Fibroblast of gingiva (primary cell): Measurements from ENCODE around the gene MALRD1.

Source experiments
- DNase-seq: peaks from one replicate; pipeline ENCODE4 v3.0.0-alpha.2; 2011; ENCODE audit warnings: low read depth

The MALRD1 gene

GRCh38 chr10:19231034-19231433 is 182.4 kb downstream of the MALRD1 start:
- DNase-seq = no peak

- DNase-seq = no peak
These were observed 197.5 kb downstream of the MALRD1 start for GRCh38 chr10:19245889-19246752.

- no peak for DNase-seq
These were observed 199.2 kb downstream of the MALRD1 start for GRCh38 chr10:19247843-19248242.

- no peak for DNase-seq
These were observed 201.9 kb downstream of the MALRD1 start for GRCh38 chr10:19250546-19250945.

GRCh38 chr10:19252531-19252930 is 203.9 kb downstream of the MALRD1 start:
- DNase-seq = no peak

GRCh38 chr10:19256331-19256730 is 207.7 kb downstream of the MALRD1 start:
- no peak for DNase-seq

GRCh38 chr10:19263262-19263661 is 214.7 kb downstream of the MALRD1 start:
- no peak for DNase-seq

GRCh38 chr10:19283285-19283684 is 234.7 kb downstream of the MALRD1 start:
- DNase-seq = no peak

- DNase-seq = no peak
These were observed 235.2 kb downstream of the MALRD1 start for GRCh38 chr10:19283786-19284185.

GRCh38 chr10:19290770-19291169 is 242.2 kb downstream of the MALRD1 start:
- DNase-seq = no peak

GRCh38 chr10:19294233-19294632 is 245.6 kb downstream of the MALRD1 start:
- DNase-seq = no peak

- DNase-seq = no peak
These were observed 251.0 kb downstream of the MALRD1 start for GRCh38 chr10:19299645-19300044.

GRCh38 chr10:19302117-19302516 is 253.5 kb downstream of the MALRD1 start:
- DNase-seq = no peak

- DNase-seq = no peak
These were observed 261.5 kb downstream of the MALRD1 start for GRCh38 chr10:19310066-19310465.

- no peak for DNase-seq
These were observed 267.7 kb downstream of the MALRD1 start for GRCh38 chr10:19316204-19316870.

GRCh38 chr10:19317952-19318351 is 269.4 kb downstream of the MALRD1 start:
- no peak for DNase-seq

- DNase-seq = no peak
These were observed 277.0 kb downstream of the MALRD1 start for GRCh38 chr10:19325581-19325980.

- DNase-seq = no peak
These were observed 280.0 kb downstream of the MALRD1 start for GRCh38 chr10:19328582-19328981.

GRCh38 chr10:19329475-19329874 is 280.9 kb downstream of the MALRD1 start:
- DNase-seq = no peak

- no peak for DNase-seq
These were observed 283.7 kb downstream of the MALRD1 start for GRCh38 chr10:19332304-19332703.

- no peak for DNase-seq
These were observed 285.0 kb downstream of the MALRD1 start for GRCh38 chr10:19333631-19334030.

- DNase-seq = no peak
These were observed 299.0 kb downstream of the MALRD1 start for GRCh38 chr10:19347621-19348020.

GRCh38 chr10:19367176-19367575 is 318.6 kb downstream of the MALRD1 start:
- DNase-seq = no peak

- no peak for DNase-seq
These were observed 325.4 kb downstream of the MALRD1 start for GRCh38 chr10:19373988-19374387.
